B cell (primary cell): Measurements from ENCODE around the gene CEND1. TPM values are rescaled to one million over a fixed set of nuclear protein-coding genes. Genes with fewer than 3 reads are reported as not detected.

Experiments
- ATAC-seq: fragments of 200-7000 bp; cut with Tn5 transposase; one replicate; pipeline ENCODE4 v1.10.0; 2021; ENCODE audit warnings: low read depth, mild to moderate bottlenecking, moderate number of reproducible peaks, moderate library complexity
- CTCF ChIA-PET: fragments of 350-600 bp; sonication (Branson Sonifier 250); formaldehyde crosslinking; loops from one replicate; lab custom pipeline; 2021; ENCODE audit warnings: antibody characterized with exemption, inconsistent platforms; lab: Charles Lee
- POLR2A ChIA-PET: fragments of 350-600 bp; sonication (Branson Sonifier 250); formaldehyde crosslinking; loops from one replicate; lab custom pipeline; 2021; ENCODE audit warnings: antibody characterized with exemption; lab: Charles Lee
- DNase-seq: peaks from one replicate; pipeline ENCODE4 v3.0.0; 2013
- H2AFZ ChIP-seq: 2 replicates; pipeline ENCODE4 v1.6.1; 2012; ENCODE audit warnings: mild to moderate bottlenecking, low read depth, low read length; ENCODE audit not compliant: insufficient read depth, poor library complexity, severe bottlenecking
- H3K27ac ChIP-seq, 2 donors: 1 replicate in 1 of 2; 2 replicates in 1 of 2; pipeline ENCODE4 v1.5.1; 2012 to 2013; ENCODE audit warnings: low read length in 2 of 2, mild to moderate bottlenecking in 2 of 2, moderate library complexity in 1 of 2
- H3K27me3 ChIP-seq, 4 experiments: fragments of 200-600 bp in 1 of 4; sonication (generic) in 1 of 4; replicated peaks in 1 of 4; 1 replicate in 2 of 4; 2 replicates in 2 of 4; pipeline versions ENCODE4 v1.6.1 to v1.7.0; 2013 to 2016; ENCODE audit warnings: low read length in 3 of 4, mild to moderate bottlenecking in 2 of 4, mixed read lengths in 1 of 4, moderate library complexity in 1 of 4; ENCODE audit not compliant: insufficient read depth in 4 of 4, control insufficient read depth in 3 of 4; ENCODE audit errors: control extremely low read depth in 1 of 4
- H3K36me3 ChIP-seq, 2 experiments: replicated peaks in 1 of 2; 1 replicate in 1 of 2; 2 replicates in 1 of 2; pipeline versions ENCODE4 v1.6.1 to v1.7.1; 2013; ENCODE audit warnings: low read length in 1 of 2; ENCODE audit not compliant: insufficient read depth in 2 of 2, control insufficient read depth in 1 of 2; ENCODE audit errors: control extremely low read depth in 1 of 2, extremely low read depth in 1 of 2
- H3K4me1 ChIP-seq, 2 donors: fragments of 200-600 bp in 1 of 2; sonication (generic) in 1 of 2; 1 replicate in 1 of 2; 2 replicates in 1 of 2; pipeline versions ENCODE4 v1.5.1 to v1.6.1; 2013 to 2017; ENCODE audit warnings: low read length in 2 of 2; ENCODE audit not compliant: control insufficient read depth in 2 of 2, insufficient read depth in 2 of 2
- H3K4me2 ChIP-seq: replicated peaks from 2 replicates; pipeline ENCODE3; 2012; ENCODE audit warnings: mild to moderate bottlenecking, low read depth, low read length; ENCODE audit not compliant: poor library complexity, severe bottlenecking
- H3K4me3 ChIP-seq, 5 experiments: fragments of 200-600 bp in 1 of 5; sonication (generic) in 1 of 5; 1 replicate in 3 of 5; 2 replicates in 2 of 5; pipeline versions ENCODE4 v1.5.1 to v1.7.0; 2011 to 2016; ENCODE audit warnings: low read length in 4 of 5, mild to moderate bottlenecking in 4 of 5, low read depth in 2 of 5, control low read depth in 1 of 5, moderate library complexity in 1 of 5; ENCODE audit not compliant: insufficient read depth in 1 of 5; ENCODE audit errors: control extremely low read depth in 1 of 5, extremely low read depth in 1 of 5
- H3K79me2 ChIP-seq: fragments of 200-600 bp; sonication (generic); one replicate; pipeline ENCODE4 v1.6.0; 2016; ENCODE audit warnings: low read length; ENCODE audit not compliant: control insufficient read depth, insufficient read depth
- H3K9ac ChIP-seq: fragments of 200-600 bp; sonication (generic); 2 replicates; pipeline ENCODE4 v1.6.1; 2017; ENCODE audit warnings: mild to moderate bottlenecking, low read length, moderate library complexity
- H3K9me3 ChIP-seq, 3 donors: one replicate each; pipeline versions ENCODE4 v1.6.1 to v1.7.1; 2013; ENCODE audit warnings: low read length in 2 of 3; ENCODE audit not compliant: control insufficient read depth in 2 of 3, insufficient read depth in 1 of 3; ENCODE audit errors: control extremely low read depth in 1 of 3
- H4K20me1 ChIP-seq: 2 replicates; pipeline ENCODE4 v1.6.0; 2012; ENCODE audit warnings: mild to moderate bottlenecking, low read length; ENCODE audit not compliant: insufficient read depth, control insufficient read depth, poor library complexity, severe bottlenecking
- H3K27ac Mint-ChIP-seq: one replicate; pipeline ENCODE4 v1.8.0; 2021; ENCODE audit warnings: mixed read lengths
- H3K27me3 Mint-ChIP-seq: one replicate; pipeline ENCODE4 v1.8.0; 2021; ENCODE audit warnings: mixed read lengths
- H3K4me1 Mint-ChIP-seq: one replicate; pipeline ENCODE4 v1.8.0; 2021; ENCODE audit warnings: mixed read lengths
- H3K4me3 Mint-ChIP-seq: one replicate; pipeline ENCODE4 v1.8.0; 2021; ENCODE audit warnings: mixed read lengths
- H3K9me3 Mint-ChIP-seq: one replicate; pipeline ENCODE4 v1.8.0; 2022; ENCODE audit warnings: mixed read lengths; ENCODE audit not compliant: insufficient read depth
- EZH2 ChIP-seq: IDR thresholded peaks from 2 replicates; pipeline ENCODE4 v1.6.1; 2012; ENCODE audit warnings: borderline replicate concordance, low read depth, mild to moderate bottlenecking, moderate library complexity, low read length; ENCODE audit not compliant: insufficient read depth, poor library complexity, severe bottlenecking
- WGBS: methylation state at CpG from one replicate; pipeline ENCODE4 v1.1.5; 2013; ENCODE audit warnings: missing lambda C conversion rate; ENCODE audit not compliant: insufficient coverage; 5-methylcytosine and 5-hydroxymethylcytosine counted together
- intact Hi-C: fragments of 100-400 bp; cut with micrococcal nuclease; formaldehyde crosslinking; loops from one replicate; pipeline ENCODE4 v1.10.0; 2022
- polyA plus RNA-seq: library from polyadenylated mRNA; depleted of rRNA; stranded (reverse); fragments of >200 nt; gene quantifications from 2 replicates; pipeline ENCODE4 v1.2.3, GENCODE V29; 2012
- total RNA-seq, 2 donors: library from RNA; stranded (reverse); fragments of 120-200 nt in 1 of 2; gene quantifications; 1 replicate in 1 of 2; 2 replicates in 1 of 2; pipeline versions ENCODE4 v1.2.3 to v1.2.4, GENCODE V29; 2013 to 2022
- TF ChIP-seq, protein P1 (sequence below): fragments of 200-600 bp; IDR thresholded peaks from one replicate; pipeline ENCODE4 v1.8.0; 2022; ENCODE audit warnings: antibody characterized with exemption, mild to moderate bottlenecking

CEND1 gene
- total and polyA plus RNA-seq, 2 donors (not counting 1 experiment from before 2014, with no cell fraction given) = 0.13 to 0.39 TPM

GRCh38 chr11:788009-788640, 1.8 kb downstream of the CEND1 start:
- H3K4me1 ChIP-seq = peaks cover 10 to 20% of the 10 kb centered on the region in 2 donors
- peaks cover 29% of the 10 kb centered on the region for H4K20me1 ChIP-seq
- H3K9ac ChIP-seq = no peak overlapping the region
- H3K79me2 ChIP-seq = peaks cover 5% of the 10 kb centered on the region
- H3K27ac ChIP-seq = no peak overlapping the region
- ChIA-PET POLR2A (no interaction called here), CTCF (no interaction called here)
- Mint-ChIP-seq H3K27me3 (no peaks in the 10 kb centered on the region), H3K4me1 (peaks cover 4% of the 10 kb centered on the region), H3K4me3 (no peak overlapping the region), H3K27ac (no peak overlapping the region), H3K9me3 (no peaks in the 10 kb centered on the region)
- no peak overlapping the region for H2AFZ ChIP-seq
- 58% methylated on average over 28 of the region's 28 CpGs for WGBS
- H3K4me2 ChIP-seq = no peak overlapping the region
- no peak overlapping the region for H3K4me3 ChIP-seq
- peaks cover 0 to 7% of the 10 kb centered on the region in 2 experiments for H3K36me3 ChIP-seq
- TF ChIP-seq EZH2 = no peak
- TF ChIP-seq, protein P1, sequence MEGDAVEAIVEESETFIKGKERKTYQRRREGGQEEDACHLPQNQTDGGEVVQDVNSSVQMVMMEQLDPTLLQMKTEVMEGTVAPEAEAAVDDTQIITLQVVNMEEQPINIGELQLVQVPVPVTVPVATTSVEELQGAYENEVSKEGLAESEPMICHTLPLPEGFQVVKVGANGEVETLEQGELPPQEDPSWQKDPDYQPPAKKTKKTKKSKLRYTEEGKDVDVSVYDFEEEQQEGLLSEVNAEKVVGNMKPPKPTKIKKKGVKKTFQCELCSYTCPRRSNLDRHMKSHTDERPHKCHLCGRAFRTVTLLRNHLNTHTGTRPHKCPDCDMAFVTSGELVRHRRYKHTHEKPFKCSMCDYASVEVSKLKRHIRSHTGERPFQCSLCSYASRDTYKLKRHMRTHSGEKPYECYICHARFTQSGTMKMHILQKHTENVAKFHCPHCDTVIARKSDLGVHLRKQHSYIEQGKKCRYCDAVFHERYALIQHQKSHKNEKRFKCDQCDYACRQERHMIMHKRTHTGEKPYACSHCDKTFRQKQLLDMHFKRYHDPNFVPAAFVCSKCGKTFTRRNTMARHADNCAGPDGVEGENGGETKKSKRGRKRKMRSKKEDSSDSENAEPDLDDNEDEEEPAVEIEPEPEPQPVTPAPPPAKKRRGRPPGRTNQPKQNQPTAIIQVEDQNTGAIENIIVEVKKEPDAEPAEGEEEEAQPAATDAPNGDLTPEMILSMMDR = no peak
- ATAC-seq (no peak), DNase-seq (no peak)
- H3K9me3 ChIP-seq = peaks cover 0 to 3% (median 0%) of the 10 kb centered on the region in 3 donors
- peaks cover 0 to 24% (median 5%) of the 10 kb centered on the region in 4 experiments for H3K27me3 ChIP-seq
- intact Hi-C loops = no loop called here

- CTCF ChIA-PET = no interaction called here
Observed at GRCh38 chr11:787084-787675, 2.7 kb downstream of the CEND1 start.

More at GRCh38 chr11:787084-787675, 2.7 kb downstream of the CEND1 start:
- peaks cover 2% of the 10 kb centered on the region for H3K79me2 ChIP-seq
- TF ChIP-seq, protein P1 = no peak
- no peak for TF ChIP-seq EZH2
- H3K27me3 Mint-ChIP-seq = no peaks in the 10 kb centered on the region
- H3K4me1 Mint-ChIP-seq = peaks cover 4% of the 10 kb centered on the region
- H3K27me3 ChIP-seq = peaks cover 0 to 24% (median 5%) of the 10 kb centered on the region in 4 experiments
- peaks cover 0 to 3% (median 0%) of the 10 kb centered on the region in 3 donors for H3K9me3 ChIP-seq
- peaks cover 23% of the 10 kb centered on the region for H4K20me1 ChIP-seq
- intact Hi-C loops = no loop called here
- H3K27ac ChIP-seq = no peak overlapping the region
- H3K36me3 ChIP-seq = peaks cover 0 to 3% of the 10 kb centered on the region in 2 experiments
- H3K9me3 Mint-ChIP-seq = no peaks in the 10 kb centered on the region
- H3K4me2 ChIP-seq = no peak overlapping the region
- peaks cover 10 to 20% of the 10 kb centered on the region in 2 donors for H3K4me1 ChIP-seq
- DNase-seq = no peak
- no peak for ATAC-seq
- no peak overlapping the region for H3K9ac ChIP-seq
- POLR2A ChIA-PET = no interaction called here
- no peak overlapping the region for H3K4me3 Mint-ChIP-seq
- H3K4me3 ChIP-seq = no peak overlapping the region
- H2AFZ ChIP-seq = no peak overlapping the region
- 90% methylated on average over 23 of the region's 24 CpGs for WGBS
- H3K27ac Mint-ChIP-seq = no peak overlapping the region
